GM18951 (cell line): Measurements from ENCODE around the gene AGPS.
"Not testable (repeated sequence)": the region's sequence is repeated elsewhere in the genome, so short reads cannot be mapped to it uniquely, and the experiment has no call there.

Experiments
- POLR2A ChIP-seq: IDR thresholded peaks from 4 replicates; pipeline ENCODE4 v1.6.1; 2011; ENCODE audit warnings: mild to moderate bottlenecking; ENCODE audit not compliant: insufficient read length, insufficient read depth; ENCODE audit errors: extremely low read depth
- in situ Hi-C: fragments of 300-500 bp; cut with MboI; formaldehyde crosslinking; loops from one replicate; pipeline ENCODE4 v1.12.0; 2022; ENCODE audit warnings: low sequenced_read_pairs, mixed read lengths, inconsistent platforms; ENCODE audit not compliant: unreplicated experiment

The AGPS gene

DNA sequence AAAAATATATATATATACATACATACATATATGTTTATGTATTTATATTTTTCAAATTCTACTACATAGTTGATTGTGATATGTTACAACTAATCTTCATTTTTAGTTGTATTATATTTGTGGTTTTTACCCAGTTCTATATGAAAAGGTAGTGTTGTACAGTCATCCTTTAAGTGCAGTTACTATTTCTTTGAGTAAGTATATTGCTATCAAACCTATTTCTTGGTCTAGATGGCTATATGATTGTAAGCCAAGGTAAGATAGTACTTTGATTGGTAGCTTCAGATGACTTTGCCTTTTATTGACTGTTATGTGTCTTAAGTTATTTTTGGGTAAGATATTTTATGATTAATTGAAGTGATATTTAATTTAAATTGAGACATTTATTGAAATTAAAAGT, 89.6 kb downstream of the AGPS start:
- in situ Hi-C loops, result no loop called here
- no peak for TF ChIP-seq POLR2A

DNA sequence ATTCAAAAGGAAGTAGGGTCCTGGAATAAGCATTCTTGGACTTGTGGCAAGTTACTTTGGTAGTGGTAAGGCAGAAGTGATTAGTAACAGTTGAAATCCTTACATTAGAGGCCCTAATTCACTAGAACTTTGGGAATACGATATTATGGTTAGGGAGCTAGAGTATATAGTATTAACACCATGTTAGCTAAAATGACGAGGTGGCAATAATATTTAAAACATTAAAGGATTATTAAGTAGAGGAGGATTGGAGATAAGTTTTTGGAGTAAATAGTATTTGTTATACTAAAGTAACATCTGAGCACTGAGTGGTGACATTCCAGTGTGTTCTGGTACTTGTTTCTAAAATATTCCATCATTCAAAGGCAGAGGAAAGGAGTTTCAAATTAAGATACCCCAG, 91.0 kb downstream of the AGPS start:
- TF ChIP-seq POLR2A, result no peak
- in situ Hi-C loops, result no loop called here

DNA sequence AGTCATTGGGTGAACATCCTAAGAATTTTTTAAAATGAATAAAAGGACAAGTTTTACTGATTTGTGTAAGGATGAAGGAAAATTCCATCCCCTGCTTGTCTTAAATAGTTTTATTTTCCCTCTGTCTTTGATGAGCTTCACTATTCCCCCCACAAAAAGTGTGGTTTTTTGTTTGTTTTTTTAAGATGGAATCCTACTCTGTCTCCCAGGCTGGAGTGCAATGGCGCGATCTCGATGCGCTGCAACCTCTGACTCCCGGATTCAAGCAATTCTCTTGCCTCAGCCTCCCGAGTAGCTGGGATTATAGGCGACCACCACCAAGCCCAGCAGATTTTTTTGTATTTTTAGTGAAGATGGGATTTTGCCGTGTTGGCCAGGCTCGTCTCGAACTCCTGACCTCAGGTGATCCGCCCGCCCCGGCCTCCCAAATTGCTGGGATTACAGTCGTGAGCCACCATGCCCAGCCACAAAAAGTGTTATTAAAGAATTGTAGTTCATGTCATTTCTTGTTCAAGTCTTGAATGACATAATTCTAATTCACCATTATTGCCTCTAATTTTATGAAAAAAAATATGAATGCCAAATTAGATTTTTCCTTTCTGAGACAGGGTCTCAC, 91.7 kb downstream of the AGPS start:
- TF ChIP-seq POLR2A, result no peak
- in situ Hi-C loops, result no loop called here

DNA sequence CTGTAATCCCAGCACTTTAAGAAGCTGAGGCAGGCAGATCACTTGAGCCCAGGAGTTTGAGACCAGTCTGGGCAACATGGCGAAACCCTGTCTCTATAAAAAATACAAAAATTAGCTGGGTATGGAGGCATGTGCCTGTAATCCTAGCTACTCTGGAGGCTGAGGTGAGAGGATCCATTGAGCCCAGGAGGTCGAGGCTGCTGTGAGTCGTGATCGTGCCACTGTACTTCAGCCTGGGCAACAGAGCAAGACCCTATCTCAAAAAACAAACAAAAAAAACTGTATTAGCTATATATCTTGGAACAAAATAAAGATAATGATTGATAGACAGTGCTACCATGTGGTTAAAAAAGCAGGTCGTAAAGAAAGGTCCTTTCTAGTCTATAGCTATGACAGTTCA, 93.1 kb downstream of the AGPS start:
- in situ Hi-C loops, result not testable (repeated sequence)

DNA sequence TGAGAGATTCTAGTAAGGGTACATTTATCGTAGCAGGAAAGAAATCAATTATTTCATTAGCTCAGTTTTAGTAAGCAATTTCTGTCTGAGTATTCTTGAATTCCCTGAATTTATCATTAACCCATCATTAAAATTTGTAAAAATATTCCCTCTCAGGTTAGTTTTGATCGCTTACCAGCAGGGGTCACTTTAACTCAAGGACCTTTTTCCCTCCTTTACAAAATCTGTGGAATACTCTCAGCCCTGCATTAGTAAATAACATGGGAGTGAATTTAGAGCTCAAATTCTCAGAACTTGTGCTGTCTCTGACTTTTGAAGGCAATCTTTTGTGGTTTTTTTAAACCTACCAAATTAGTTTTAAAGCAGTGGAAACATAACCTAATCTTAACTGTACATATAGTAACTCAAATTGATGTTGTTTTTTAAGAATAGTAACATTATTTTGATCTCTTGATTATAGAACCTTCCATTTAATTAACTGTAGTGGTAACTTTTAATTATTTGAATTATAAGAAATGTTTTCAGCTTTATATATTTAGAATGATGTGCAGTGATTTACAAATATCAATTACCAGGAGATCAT, 97.2 kb downstream of the AGPS start:
- in situ Hi-C loops, result no loop called here
- TF ChIP-seq POLR2A, result no peak

DNA sequence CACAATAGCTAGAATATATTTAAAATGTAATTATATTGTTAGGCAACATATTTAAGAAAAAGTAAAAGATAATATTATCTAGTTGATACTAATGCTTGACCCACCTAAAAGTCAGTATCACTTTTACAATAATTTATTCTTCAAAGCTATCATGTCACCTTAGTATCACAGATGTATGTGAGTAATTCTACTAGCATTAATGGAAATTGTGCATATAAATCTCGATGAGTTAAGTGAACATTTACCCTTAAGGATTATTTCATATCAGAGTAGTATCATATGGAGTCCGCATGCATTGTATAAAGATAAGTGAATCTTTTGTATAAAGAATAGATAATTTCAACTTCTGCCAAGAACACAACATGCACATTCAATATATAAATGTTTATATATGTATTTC, 103.4 kb downstream of the AGPS start:
- in situ Hi-C loops, result no loop called here
- TF ChIP-seq POLR2A, result no peak

DNA sequence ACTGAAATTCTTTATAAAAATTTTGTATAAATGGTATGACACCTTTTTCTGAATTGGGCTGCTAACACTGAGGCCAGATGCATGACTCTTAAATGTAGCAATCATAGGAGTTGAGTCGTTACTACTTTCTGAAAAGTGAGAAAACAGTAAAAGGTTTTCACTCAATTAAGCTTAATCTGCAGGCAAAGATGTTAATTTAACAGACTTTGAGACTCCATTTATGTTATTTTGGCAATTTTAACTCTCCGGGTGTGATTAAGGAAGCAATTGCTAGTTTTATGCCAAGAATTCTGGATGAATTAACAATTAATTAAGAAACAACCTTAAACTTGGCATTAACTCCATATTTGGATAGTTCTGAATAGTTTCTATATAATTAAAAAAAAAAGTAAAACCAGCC, 104.3 kb downstream of the AGPS start:
- TF ChIP-seq POLR2A, result no peak
- in situ Hi-C loops, result no loop called here

DNA sequence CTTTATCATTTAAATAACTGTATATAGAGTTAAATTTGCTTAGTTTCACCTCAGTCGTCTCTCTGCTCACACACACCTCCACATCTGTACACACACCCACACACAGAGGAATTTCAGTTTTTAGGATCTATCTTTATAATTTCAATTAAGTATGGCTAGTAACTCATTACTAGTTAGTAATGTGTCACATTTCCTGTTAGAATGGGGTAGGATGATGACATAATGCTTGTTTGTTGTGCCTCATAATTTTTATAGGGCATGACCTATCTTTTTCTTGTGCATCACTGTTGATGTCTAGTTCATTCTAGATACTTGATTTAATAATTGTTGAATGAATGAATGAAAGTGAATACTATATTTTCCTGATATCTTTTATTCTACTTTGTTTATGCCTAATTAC, 108.6 kb downstream of the AGPS start:
- in situ Hi-C loops, result no loop called here
- TF ChIP-seq POLR2A, result no peak

DNA sequence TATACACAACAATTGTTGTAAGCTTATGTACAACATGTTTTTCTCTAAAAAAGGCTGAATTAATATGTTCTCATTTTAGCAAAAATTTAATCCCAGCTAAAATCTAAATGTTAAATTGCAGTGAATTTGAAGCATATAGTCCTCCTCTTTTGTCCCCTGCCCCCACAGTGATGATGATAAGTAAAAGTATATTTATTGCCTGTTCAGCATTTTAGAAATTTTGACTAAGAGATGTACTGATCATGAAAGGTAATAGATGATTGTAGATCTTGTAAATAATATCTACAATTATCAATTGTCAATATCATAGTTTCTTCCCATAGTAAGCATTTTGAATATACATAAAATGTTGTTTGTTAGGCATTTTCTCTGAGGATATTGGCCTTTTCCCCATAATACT, 113.9 kb downstream of the AGPS start:
- in situ Hi-C loops, result no loop called here
- TF ChIP-seq POLR2A, result no peak

DNA sequence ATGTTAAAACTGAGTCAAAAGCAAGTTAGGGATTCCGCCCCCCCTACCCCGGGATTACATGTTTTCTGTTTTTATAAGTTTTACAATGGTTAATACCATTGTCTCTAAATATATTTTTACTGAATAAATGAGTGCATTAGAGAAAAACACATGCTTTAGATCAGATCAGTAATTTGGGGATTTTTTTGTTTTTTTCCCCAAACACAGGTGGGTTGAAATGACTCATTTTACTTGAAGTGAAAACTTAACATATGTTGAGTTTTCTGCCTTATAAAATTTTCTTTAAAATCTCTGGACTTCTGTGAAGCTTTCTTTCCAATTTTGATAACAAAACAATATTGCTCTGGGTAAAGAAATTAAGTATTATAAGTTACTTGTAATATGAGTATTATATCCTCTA, 114.4 kb downstream of the AGPS start:
- no peak for TF ChIP-seq POLR2A
- in situ Hi-C loops, result no loop called here

DNA sequence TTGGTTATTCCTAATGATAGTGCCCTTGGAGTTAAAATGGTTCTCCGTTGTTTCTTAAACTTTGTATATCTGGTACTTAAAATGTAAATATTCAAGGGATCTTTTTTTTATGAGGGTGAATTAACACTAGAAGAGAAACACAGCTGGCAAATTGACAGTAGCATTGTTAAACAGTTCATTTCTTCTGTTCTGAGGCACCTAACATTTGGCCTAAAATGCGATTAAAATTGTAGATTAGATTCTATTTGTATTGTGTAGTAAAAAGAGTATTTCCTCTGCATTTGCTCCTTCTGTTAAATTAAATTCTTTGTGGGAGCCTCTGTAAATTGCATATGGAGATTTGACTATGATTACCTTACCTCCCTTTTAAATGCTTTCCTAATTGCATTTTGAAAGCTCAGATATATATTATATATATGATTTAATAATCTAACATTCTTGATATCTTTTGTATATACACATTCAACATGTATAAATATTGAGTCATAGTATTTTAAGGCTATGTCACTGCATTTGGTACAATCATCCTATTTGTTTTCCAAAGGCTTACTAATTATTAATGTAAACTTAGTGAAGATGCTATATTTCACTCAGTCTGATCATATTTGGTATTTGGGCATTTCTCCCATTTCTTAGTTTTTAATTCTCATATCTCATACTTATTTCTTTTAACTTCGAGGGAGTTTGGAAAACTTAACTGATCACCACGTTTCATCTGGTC, 124.4 kb downstream of the AGPS start:
- no peak for TF ChIP-seq POLR2A
- in situ Hi-C loops, result no loop called here

DNA sequence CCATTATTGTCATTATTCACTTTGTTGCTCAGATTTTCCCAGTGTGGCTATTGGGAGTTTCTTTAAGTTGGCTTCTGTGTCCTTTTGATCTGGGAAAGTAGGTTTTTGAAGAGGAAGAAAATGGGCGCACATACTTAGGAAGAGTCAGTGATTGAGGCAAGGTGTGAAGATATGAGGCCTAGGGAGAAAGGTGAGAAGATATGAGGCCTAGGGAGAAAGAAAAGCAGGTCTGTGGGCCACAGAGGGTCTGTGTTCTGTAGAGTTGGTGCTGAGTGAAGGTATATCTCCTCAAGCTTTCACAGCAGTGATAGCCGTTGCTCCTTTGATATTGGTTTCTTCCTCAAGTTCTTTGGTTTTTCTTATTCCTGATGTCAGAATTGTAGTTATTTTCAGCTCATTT, 126.2 kb downstream of the AGPS start:
- in situ Hi-C loops, result no loop called here

DNA sequence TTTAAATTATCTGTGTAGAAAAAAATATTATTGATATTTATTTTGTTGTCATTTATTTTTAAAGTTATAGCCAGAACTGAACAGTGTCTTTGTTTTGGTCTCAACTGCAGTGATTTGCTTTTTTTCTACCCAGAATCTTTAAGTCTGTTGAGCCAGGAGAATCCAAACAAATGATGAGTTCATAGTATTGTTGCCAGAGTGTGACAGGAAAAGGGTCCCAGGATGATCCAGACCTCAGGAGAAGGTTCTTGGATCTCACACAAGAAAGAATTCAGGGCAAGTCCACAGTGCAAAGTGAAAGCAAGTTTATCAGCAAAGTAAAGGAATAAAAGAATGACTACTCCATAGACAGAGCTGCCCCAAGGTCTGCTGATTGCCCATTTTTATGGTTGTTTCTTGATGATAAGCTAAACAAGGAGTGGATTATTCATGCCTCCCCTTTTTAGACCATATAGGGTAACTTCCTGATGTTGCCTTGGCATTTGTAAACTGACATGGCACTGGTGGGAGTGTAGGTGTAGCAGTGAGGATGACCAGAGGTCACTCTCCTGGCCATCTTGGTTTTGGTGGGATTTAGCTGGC, 127.1 kb downstream of the AGPS start:
- in situ Hi-C loops, result no loop called here
- TF ChIP-seq POLR2A, result no peak

More for the DNA sequence above, 126.2 kb downstream of the AGPS start:
- no peak for TF ChIP-seq POLR2A

DNA sequence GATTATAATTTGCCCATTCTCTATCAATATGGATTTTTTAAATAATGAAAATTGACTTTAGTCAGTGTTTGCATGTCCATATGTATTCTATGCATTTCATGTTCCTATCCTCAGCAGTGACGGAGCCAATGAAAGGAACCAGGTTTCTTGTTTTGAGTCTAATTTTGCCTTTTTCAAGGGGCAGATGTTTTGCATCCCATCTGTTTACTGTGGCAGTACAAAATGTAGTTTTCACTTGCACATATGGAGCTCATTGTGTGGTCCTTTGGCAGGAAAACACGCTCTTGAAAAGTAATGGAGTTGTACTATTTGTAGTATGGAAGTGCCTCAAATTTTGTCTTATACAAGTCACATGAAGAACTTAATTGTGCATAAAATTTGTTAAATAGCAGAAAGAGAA, 127.8 kb downstream of the AGPS start:
- in situ Hi-C loops, result no loop called here
- TF ChIP-seq POLR2A, result no peak
